Activated T-cell treated with anti-CD3 and anti-CD28 coated beads for 24 hours (primary cell): ENCODE measurements around the gene TTC3.
"Not testable (repeated sequence)": the region's sequence is repeated elsewhere in the genome, so short reads cannot be mapped to it uniquely, and the experiment has no call there.

Source experiments
- DNase-seq: peaks from one replicate; pipeline ENCODE4 v3.0.0-alpha.2; 2020; ENCODE audit warnings: low read depth

The TTC3 gene

GRCh38 chr21:37196847-37197246, 123.8 kb downstream of the TTC3 start:
- DNase-seq, result no peak

- no peak for DNase-seq
Measured at GRCh38 chr21:37197746-37198145, 124.7 kb downstream of the TTC3 start.

GRCh38 chr21:37199057-37199924, 126.2 kb downstream of the TTC3 start:
- no peak for DNase-seq

GRCh38 chr21:37200641-37201480, 127.8 kb downstream of the TTC3 start:
- DNase-seq, result no peak

GRCh38 chr21:37202221-37203110, 129.4 kb downstream of the TTC3 start:
- DNase-seq, result no peak

- DNase-seq, result no peak
Measured at GRCh38 chr21:37204580-37204979, 131.5 kb downstream of the TTC3 start.

- no peak for DNase-seq
Measured at GRCh38 chr21:37206496-37206895, 133.4 kb downstream of the TTC3 start.

GRCh38 chr21:37207441-37208009, 134.5 kb downstream of the TTC3 start:
- DNase-seq, result no peak

- no peak for DNase-seq
Measured at GRCh38 chr21:37208056-37208721, 135.1 kb downstream of the TTC3 start.

GRCh38 chr21:37208741-37209225, 135.7 kb downstream of the TTC3 start:
- DNase-seq, result no peak

GRCh38 chr21:37210130-37210529, 137.1 kb downstream of the TTC3 start:
- no peak for DNase-seq

- DNase-seq, result no peak
Measured at GRCh38 chr21:37210799-37211198, 137.7 kb downstream of the TTC3 start.

GRCh38 chr21:37214952-37215351, 141.9 kb downstream of the TTC3 start:
- DNase-seq, result no peak

GRCh38 chr21:37219761-37220432, 146.8 kb downstream of the TTC3 start:
- no peak for DNase-seq

GRCh38 chr21:37220433-37220980, 147.5 kb downstream of the TTC3 start:
- DNase-seq, result no peak

GRCh38 chr21:37220981-37221664, 148.1 kb downstream of the TTC3 start:
- peak; percentile 96 for DNase-seq

GRCh38 chr21:37222248-37222647, 149.2 kb downstream of the TTC3 start:
- not testable (repeated sequence) for DNase-seq

GRCh38 chr21:37223804-37224345, 150.8 kb downstream of the TTC3 start:
- no peak for DNase-seq
